DND-41 (cell line): ENCODE results near the gene FRY.

ENCODE experiments used
- CTCF ChIP-seq: IDR thresholded peaks from 2 replicates; pipeline ENCODE4 v1.5.1; 2012; ENCODE audit warnings: borderline replicate concordance, low read length, moderate library complexity, mild to moderate bottlenecking; ENCODE audit not compliant: poor library complexity, severe bottlenecking; ENCODE audit errors: extremely low read depth
- EZH2 ChIP-seq: IDR thresholded peaks from 3 replicates; pipeline ENCODE4 v1.6.1; 2012; ENCODE audit warnings: borderline replicate concordance, low read depth, mild to moderate bottlenecking, moderate library complexity, low read length, inconsistent platforms; ENCODE audit not compliant: severe bottlenecking

GRCh38 chr13:32178763-32179162 is 147.2 kb downstream of the FRY start:
- TF ChIP-seq CTCF (no peak), EZH2 (no peak)
